DMS114 treated with DMSO at 0.1 percent for 48 hours (cell line): ENCODE results near the gene AGA.

ENCODE experiments used
- DNase-seq: peaks from one replicate; lab custom pipeline; 2025; ENCODE audit not compliant: unreplicated experiment; lab: John Stamatoyannopoulos, UW

The AGA gene

GRCh38 chr4:177447417-177448004 is 5.3 kb upstream of the AGA start:
- DNase-seq: no peak

GRCh38 chr4:177446586-177446985 is 4.3 kb upstream of the AGA start:
- DNase-seq: no peak

GRCh38 chr4:177444911-177445736 is 2.9 kb upstream of the AGA start:
- no peak for DNase-seq

- DNase-seq: no peak
Measured at GRCh38 chr4:177441061-177441802, 1.0 kb downstream of the AGA start.

GRCh38 chr4:177436456-177436855 is 5.8 kb downstream of the AGA start:
- no peak for DNase-seq

- no peak for DNase-seq
Measured at GRCh38 chr4:177434667-177435066, 7.6 kb downstream of the AGA start.

GRCh38 chr4:177427192-177427591 is 15.0 kb downstream of the AGA start:
- DNase-seq: no peak

GRCh38 chr4:177419434-177419833 is 22.8 kb downstream of the AGA start:
- DNase-seq: no peak

- no peak for DNase-seq
Measured at GRCh38 chr4:177413656-177414055, 28.6 kb downstream of the AGA start.

GRCh38 chr4:177413076-177413475 is 29.2 kb downstream of the AGA start:
- no peak for DNase-seq

- no peak for DNase-seq
Measured at GRCh38 chr4:177411996-177412395, 30.2 kb downstream of the AGA start.

- no peak for DNase-seq
Measured at GRCh38 chr4:177410566-177410965, 31.7 kb downstream of the AGA start.

GRCh38 chr4:177408023-177408422 is 34.2 kb downstream of the AGA start:
- no peak for DNase-seq

- DNase-seq: no peak
Measured at GRCh38 chr4:177405508-177405907, 36.7 kb downstream of the AGA start.

- no peak for DNase-seq
Measured at GRCh38 chr4:177404986-177405385, 37.3 kb downstream of the AGA start.

- DNase-seq: no peak
Measured at GRCh38 chr4:177404342-177404741, 37.9 kb downstream of the AGA start.

GRCh38 chr4:177403746-177404145 is 38.5 kb downstream of the AGA start:
- no peak for DNase-seq

- DNase-seq: no peak
Measured at GRCh38 chr4:177401658-177402273, 40.5 kb downstream of the AGA start.

GRCh38 chr4:177400030-177400429 is 42.2 kb downstream of the AGA start:
- DNase-seq: no peak

- no peak for DNase-seq
Measured at GRCh38 chr4:177396352-177396751, 45.9 kb downstream of the AGA start.

GRCh38 chr4:177393236-177393635 is 49.0 kb downstream of the AGA start:
- DNase-seq: no peak

- DNase-seq: no peak
Measured at GRCh38 chr4:177391953-177392352, 50.3 kb downstream of the AGA start.
